KMS-11 (cell line): Measurements from ENCODE around the gene PTPN18.

ENCODE experiments used
- H2AFZ ChIP-seq: fragments of 200-600 bp; sonication (generic); 2 replicates; pipeline ENCODE4 v1.6.1; 2016; ENCODE audit warnings: antibody characterized with exemption, mixed run types, low read depth
- H3K27ac ChIP-seq: fragments of 200-600 bp; sonication (generic); 2 replicates; pipeline ENCODE4 v1.6.1; 2016; ENCODE audit warnings: mild to moderate bottlenecking, mixed run types
- H3K27me3 ChIP-seq: fragments of 200-600 bp; sonication (generic); 2 replicates; pipeline ENCODE4 v1.6.1; 2017; ENCODE audit warnings: mild to moderate bottlenecking, low read depth, mixed run types, moderate library complexity; ENCODE audit not compliant: insufficient read depth
- H3K36me3 ChIP-seq: fragments of 200-600 bp; sonication (generic); 2 replicates; pipeline ENCODE4 v1.6.1; 2017; ENCODE audit warnings: mild to moderate bottlenecking, mixed run types; ENCODE audit not compliant: insufficient read depth
- H3K4me1 ChIP-seq: fragments of 200-600 bp; sonication (generic); 2 replicates; pipeline ENCODE4 v1.6.1; 2016; ENCODE audit warnings: mild to moderate bottlenecking, low read depth, mixed run types; ENCODE audit not compliant: poor library complexity, severe bottlenecking
- H3K4me2 ChIP-seq: fragments of 200-600 bp; sonication (generic); 2 replicates; pipeline ENCODE4 v1.7.0; 2016; ENCODE audit warnings: mild to moderate bottlenecking, mixed run types
- H3K4me3 ChIP-seq: fragments of 200-600 bp; sonication (generic); IDR thresholded peaks from 2 replicates; pipeline ENCODE4 v1.6.1; 2017; ENCODE audit warnings: low read depth, low read length, mixed read lengths; ENCODE audit not compliant: insufficient read depth
- H3K79me2 ChIP-seq: fragments of 200-600 bp; sonication (generic); 2 replicates; pipeline ENCODE4 v1.6.1; 2016; ENCODE audit warnings: low read depth, mixed run types; ENCODE audit not compliant: insufficient read depth
- H3K9ac ChIP-seq: fragments of 200-600 bp; sonication (generic); 2 replicates; pipeline ENCODE4 v1.6.1; 2016; ENCODE audit warnings: mild to moderate bottlenecking, mixed run types
- H4K20me1 ChIP-seq: fragments of 200-600 bp; sonication (generic); 2 replicates; pipeline ENCODE4 v1.6.1; 2016; ENCODE audit warnings: mild to moderate bottlenecking, mixed run types; ENCODE audit not compliant: insufficient read depth
- CTCF ChIP-seq: fragments of 200-600 bp; sonication (generic); conservative IDR thresholded peaks from 2 replicates; pipeline ENCODE4 v1.6.1; 2017; ENCODE audit warnings: low read depth, mild to moderate bottlenecking, antibody characterized with exemption, low read length, moderate library complexity, mixed read lengths

PTPN18 gene

GRCh38 chr2:130359466-130359865 is 3.6 kb downstream of the PTPN18 start:
- Histone ChIP-seq H3K79me2 (no peaks in the 10 kb centered on the region), H2AFZ (no peak overlapping the region), H3K27ac (no peak overlapping the region), H3K4me1 (no peaks in the 10 kb centered on the region), H3K36me3 (no peaks in the 10 kb centered on the region), H3K27me3 (no peaks in the 10 kb centered on the region), H3K4me2 (no peak overlapping the region), H4K20me1 (no peaks in the 10 kb centered on the region), H3K4me3 (no peak overlapping the region), H3K9ac (no peak overlapping the region)
- no peak for TF ChIP-seq CTCF

GRCh38 chr2:130363479-130363878 is 7.6 kb downstream of the PTPN18 start:
- Histone ChIP-seq H4K20me1 (no peaks in the 10 kb centered on the region), H3K27me3 (no peaks in the 10 kb centered on the region), H3K27ac (no peak overlapping the region), H3K4me1 (no peaks in the 10 kb centered on the region), H2AFZ (no peak overlapping the region), H3K4me2 (no peak overlapping the region), H3K9ac (no peak overlapping the region), H3K36me3 (no peaks in the 10 kb centered on the region), H3K4me3 (no peak overlapping the region), H3K79me2 (no peaks in the 10 kb centered on the region)
- TF ChIP-seq CTCF, result no peak

- H3K79me2 ChIP-seq, result no peaks in the 10 kb centered on the region
- H3K4me3 ChIP-seq, result no peak overlapping the region
- no peaks in the 10 kb centered on the region for H3K4me1 ChIP-seq
- H3K27me3 ChIP-seq, result no peaks in the 10 kb centered on the region
- H3K9ac ChIP-seq, result no peak overlapping the region
- H2AFZ ChIP-seq, result no peak overlapping the region
- H3K27ac ChIP-seq, result no peak overlapping the region
- H4K20me1 ChIP-seq, result no peaks in the 10 kb centered on the region
- no peaks in the 10 kb centered on the region for H3K36me3 ChIP-seq
- no peak for TF ChIP-seq CTCF
- no peak overlapping the region for H3K4me2 ChIP-seq
Observed at GRCh38 chr2:130365075-130365474, 9.2 kb downstream of the PTPN18 start.

GRCh38 chr2:130365963-130366362 is 10.1 kb downstream of the PTPN18 start:
- Histone ChIP-seq H3K36me3 (no peaks in the 10 kb centered on the region), H3K79me2 (peaks cover under 1% of the 10 kb centered on the region; the same call in 1 of the 2 replicates), H3K27ac (no peak overlapping the region), H3K4me1 (peaks cover 1% of the 10 kb centered on the region), H3K27me3 (no peaks in the 10 kb centered on the region), H3K4me2 (no peak overlapping the region), H4K20me1 (no peaks in the 10 kb centered on the region), H3K4me3 (no peak overlapping the region), H2AFZ (no peak overlapping the region), H3K9ac (no peak overlapping the region)
- TF ChIP-seq CTCF, result no peak
